Smooth muscle cell (in vitro differentiated cells): ENCODE data around the gene NUP54. TPM values are rescaled to one million over a fixed set of nuclear protein-coding genes. Genes with fewer than 3 reads are reported as not detected.

Source experiments
- polyA plus RNA-seq: library from polyadenylated mRNA; unstranded; fragments of >200 nt; fragmentation: Nextera tagmentation; extraction: Ambion mirVana; gene quantifications from 2 replicates; pipeline ENCODE4 v1.2.1, GENCODE V29; 2016
- total RNA-seq: library from RNA; depleted of rRNA; stranded (reverse); fragments of >200 nt; gene quantifications from 2 replicates; pipeline ENCODE4 v1.2.3, GENCODE V29; 2014

Gene NUP54
- total and polyA plus RNA-seq, 2 experiments from 2014 or later: 36.3 to 52.6 TPM

Other genes starting within 250 kb of the NUP54 start
- 0.04 TPM in 1 of 2 replicates, not detected in the other for gene PPEF2, start 245.9 kb downstream of the NUP54 start, total RNA-seq
- gene PPEF2, start 245.9 kb downstream of the NUP54 start, polyA plus RNA-seq: not detected in 2 replicates
- gene NAAA, start 207.4 kb downstream of the NUP54 start, total RNA-seq: 27.7 and 45.5 TPM in 2 replicates
- 13.8 and 14.9 TPM in 2 replicates for gene NAAA, start 207.4 kb downstream of the NUP54 start, polyA plus RNA-seq
- gene SDAD1, start 157.5 kb downstream of the NUP54 start, total RNA-seq: 33.3 and 38.8 TPM in 2 replicates
- gene SDAD1, start 157.5 kb downstream of the NUP54 start, polyA plus RNA-seq: 30.3 and 44.0 TPM in 2 replicates
- gene CXCL9, start 140.9 kb downstream of the NUP54 start, total RNA-seq: 0.27 and 0.45 TPM in 2 replicates
- 0.16 TPM in 1 of 2 replicates, not detected in the other for gene CXCL9, start 140.9 kb downstream of the NUP54 start, polyA plus RNA-seq
- gene CXCL10, start 124.9 kb downstream of the NUP54 start, total RNA-seq: 18.9 and 19.7 TPM in 2 replicates
- 18.9 and 21.2 TPM in 2 replicates for gene CXCL10, start 124.9 kb downstream of the NUP54 start, polyA plus RNA-seq
- gene CXCL11, start 112.3 kb downstream of the NUP54 start, total RNA-seq: not detected in 2 replicates
- gene CXCL11, start 112.3 kb downstream of the NUP54 start, polyA plus RNA-seq: not detected in 2 replicates
- not detected in 2 replicates for gene ART3, start 73.7 kb downstream of the NUP54 start, total RNA-seq
- gene ART3, start 73.7 kb downstream of the NUP54 start, polyA plus RNA-seq: 0.93 and 1.1 TPM in 2 replicates
- gene SCARB2, start 65.4 kb upstream of the NUP54 start, total RNA-seq: 266 and 270 TPM in 2 replicates
- 160 and 162 TPM in 2 replicates for gene SCARB2, start 65.4 kb upstream of the NUP54 start, polyA plus RNA-seq
- 0.63 and 1.8 TPM in 2 replicates for gene FAM47E, start 103.3 kb upstream of the NUP54 start, total RNA-seq
- gene FAM47E, start 103.3 kb upstream of the NUP54 start, polyA plus RNA-seq: 0.73 and 3.5 TPM in 2 replicates
- gene STBD1, start 158.3 kb upstream of the NUP54 start, total RNA-seq: 7.5 and 15.9 TPM in 2 replicates
- gene STBD1, start 158.3 kb upstream of the NUP54 start, polyA plus RNA-seq: 14.3 and 17.2 TPM in 2 replicates